ENCODE results near the gene RHBDF2. TPM values are rescaled to one million over a fixed set of nuclear protein-coding genes. Genes with fewer than 3 reads are reported as not detected.
A peak's percentile ranks its signal among the peaks of the same experiment; 100 is the strongest.

RHBDF2 gene
- total RNA-seq, 1 experiment from 2014 or later = 19.7 TPM

DNA sequence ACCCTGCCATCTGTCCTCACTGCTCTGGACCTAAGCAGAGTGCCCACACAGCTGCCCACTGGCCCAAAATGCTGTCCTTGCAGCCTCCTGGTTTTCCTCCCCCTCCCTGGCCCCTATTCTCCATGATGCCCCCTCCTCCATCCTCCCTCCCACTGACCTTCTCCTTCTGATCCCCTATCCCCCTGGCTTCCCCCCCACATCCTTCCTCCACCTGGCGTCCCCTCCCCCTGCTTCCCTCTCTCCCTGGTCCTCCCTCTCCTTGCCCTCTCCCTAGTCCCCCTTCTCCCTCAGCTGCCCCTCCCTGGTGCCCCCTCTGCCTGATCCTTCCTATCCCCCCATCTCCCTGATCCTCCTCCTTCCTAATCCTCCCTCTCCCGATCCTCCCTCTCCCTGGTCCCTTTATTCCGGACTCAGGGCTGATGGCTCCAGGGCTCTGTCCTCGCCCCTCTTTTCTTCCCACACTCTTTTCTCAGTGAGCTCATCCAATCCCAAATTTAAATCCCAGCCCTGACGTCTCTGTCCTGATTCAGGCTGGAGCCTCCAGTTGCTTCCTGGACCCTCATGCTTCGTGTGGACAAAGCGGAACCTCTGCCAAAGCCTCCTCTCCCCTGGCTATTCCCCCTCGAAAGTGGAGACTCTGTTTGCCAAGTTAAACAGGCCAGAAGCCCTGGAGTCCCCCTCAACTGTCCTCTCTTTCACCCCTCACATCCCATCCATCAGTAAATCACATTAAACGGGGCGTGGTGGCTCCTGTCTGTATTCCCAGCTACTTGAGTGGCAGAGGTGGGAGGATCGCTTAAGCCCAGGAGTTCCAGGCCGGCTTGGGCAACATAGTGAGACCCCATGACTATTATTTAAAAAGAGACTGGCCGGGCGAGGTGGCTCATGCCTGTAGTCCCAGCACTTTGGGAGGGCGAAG is 18.1 kb upstream of the RHBDF2 start:
- no CpG with 5 or more reads among the region's 15 CpGs for WGBS (ENCODE audit: extremely low coverage, insufficient read length, low lambda C conversion rate)
- Histone ChIP-seq H3K23me2 (ENCODE audit: insufficient read length, low read depth, low read length, poor library complexity, severe bottlenecking) (no peaks in the 10 kb centered on the region), H2BK15ac (ENCODE audit: low read depth, low read length) (no peak overlapping the region), H3K4me2 (ENCODE audit: insufficient read depth, insufficient read length, low read length) (no peak overlapping the region), H3K27me3 (ENCODE audit: insufficient read depth, low read length) (no peaks in the 10 kb centered on the region), H3K27ac (ENCODE audit: insufficient read length, low read depth, low read length) (no peak overlapping the region), H3K9me3 (ENCODE audit: control insufficient read depth, low read depth, low read length) (no peaks in the 10 kb centered on the region), H3K79me2 (ENCODE audit: insufficient read depth, low read length) (no peaks in the 10 kb centered on the region; the same call in 1 of the 2 replicates), H2BK120ac (ENCODE audit: low read depth, low read length, poor library complexity, severe bottlenecking) (no peak overlapping the region), H3K9ac (ENCODE audit: extremely low read depth, insufficient read length, low read length) (no peak overlapping the region), H2AFZ (ENCODE audit: low read length) (no peak overlapping the region), H2BK5ac (ENCODE audit: insufficient read length, low read length) (no peak overlapping the region), H2BK20ac (ENCODE audit: low read depth, low read length, poor library complexity, severe bottlenecking) (no peak overlapping the region), H3K4ac (ENCODE audit: low read depth, low read length) (no peak overlapping the region), H3T11ph (ENCODE audit: low read length) (no peak overlapping the region), H2AK5ac (ENCODE audit: insufficient read length, low read length) (no peak overlapping the region), H4K5ac (ENCODE audit: insufficient read length, low read depth, low read length) (no peak overlapping the region), H4K91ac (ENCODE audit: insufficient read length, low read depth, low read length) (no peak overlapping the region), H4K8ac (replicated peaks; ENCODE audit: insufficient read length, low read depth, low read length) (no peak overlapping the region), H2BK12ac (ENCODE audit: insufficient read length, low read depth, low read length) (no peak overlapping the region), H3K18ac (ENCODE audit: insufficient read length, low read depth, low read length) (no peak overlapping the region), H4K20me1 (ENCODE audit: control insufficient read depth, insufficient read depth, insufficient read length) (no peaks in the 10 kb centered on the region), H3K14ac (ENCODE audit: insufficient read depth, low read length) (no peak overlapping the region), H3K56ac (ENCODE audit: insufficient read length, low read depth, low read length) (no peak overlapping the region), H3K4me1 (ENCODE audit: insufficient read depth, low read length) (no peaks in the 10 kb centered on the region), H3K79me1 (ENCODE audit: insufficient read depth, low read depth, low read length, poor library complexity, severe bottlenecking) (no peaks in the 10 kb centered on the region), H3K23ac (ENCODE audit: insufficient read length, low read depth, low read length) (no peak overlapping the region)
- no peak for DNase-seq
- peaks cover 28% of the 10 kb centered on the region for H3K27me3 Mint-ChIP-seq (ENCODE audit: low read depth)
- no peaks in the 10 kb centered on the region for H3K36me3 Mint-ChIP-seq (ENCODE audit: insufficient read depth in 1 of 3, low read depth in 3 of 3)
- H3K4me3 Mint-ChIP-seq = no peak overlapping the region
- peaks cover 5 to 22% of the 10 kb centered on the region in 2 experiments for H3K4me1 Mint-ChIP-seq
- H3K27ac Mint-ChIP-seq = peak overlapping the region in 2 of 3 experiments; percentile 22 to 36; a peak in 3 of 7 replicates
- no peaks in the 10 kb centered on the region; a peak in 1 of 5 replicates for H3K9me3 Mint-ChIP-seq
- TF ChIP-seq, protein P1, sequence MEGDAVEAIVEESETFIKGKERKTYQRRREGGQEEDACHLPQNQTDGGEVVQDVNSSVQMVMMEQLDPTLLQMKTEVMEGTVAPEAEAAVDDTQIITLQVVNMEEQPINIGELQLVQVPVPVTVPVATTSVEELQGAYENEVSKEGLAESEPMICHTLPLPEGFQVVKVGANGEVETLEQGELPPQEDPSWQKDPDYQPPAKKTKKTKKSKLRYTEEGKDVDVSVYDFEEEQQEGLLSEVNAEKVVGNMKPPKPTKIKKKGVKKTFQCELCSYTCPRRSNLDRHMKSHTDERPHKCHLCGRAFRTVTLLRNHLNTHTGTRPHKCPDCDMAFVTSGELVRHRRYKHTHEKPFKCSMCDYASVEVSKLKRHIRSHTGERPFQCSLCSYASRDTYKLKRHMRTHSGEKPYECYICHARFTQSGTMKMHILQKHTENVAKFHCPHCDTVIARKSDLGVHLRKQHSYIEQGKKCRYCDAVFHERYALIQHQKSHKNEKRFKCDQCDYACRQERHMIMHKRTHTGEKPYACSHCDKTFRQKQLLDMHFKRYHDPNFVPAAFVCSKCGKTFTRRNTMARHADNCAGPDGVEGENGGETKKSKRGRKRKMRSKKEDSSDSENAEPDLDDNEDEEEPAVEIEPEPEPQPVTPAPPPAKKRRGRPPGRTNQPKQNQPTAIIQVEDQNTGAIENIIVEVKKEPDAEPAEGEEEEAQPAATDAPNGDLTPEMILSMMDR (conservative IDR thresholded peaks at IDR 0.05) = no peak

All from H9 (cell line).